MM.1S (cell line): ENCODE data around the gene TAGLN3.

ENCODE experiments used
- DNase-seq: peaks from one replicate; pipeline ENCODE4 v3.0.0-alpha.2; 2015
- H2AFZ ChIP-seq: fragments of 300-600 bp; sonication (generic); 2 replicates; pipeline ENCODE4 v1.6.0; 2016; ENCODE audit warnings: antibody characterized with exemption, low read length
- H3F3A ChIP-seq: fragments of 300-600 bp; sonication (generic); 2 replicates; pipeline ENCODE4 v1.6.1; 2016; ENCODE audit warnings: mild to moderate bottlenecking, antibody characterized with exemption, low read length, moderate library complexity, mixed read lengths; ENCODE audit not compliant: insufficient read depth
- H3K27ac ChIP-seq: fragments of 300-600 bp; sonication (generic); 2 replicates; pipeline ENCODE4 v1.5.1; 2016; ENCODE audit warnings: mild to moderate bottlenecking, low read length
- H3K27me3 ChIP-seq: fragments of 300-600 bp; sonication (generic); replicated peaks from 2 replicates; pipeline ENCODE4 v1.6.0; 2016; ENCODE audit warnings: low read length; ENCODE audit not compliant: insufficient read depth
- H3K36me3 ChIP-seq: fragments of 300-600 bp; sonication (generic); replicated peaks from 2 replicates; pipeline ENCODE4 v1.6.1; 2016; ENCODE audit warnings: mild to moderate bottlenecking, low read length, mixed read lengths; ENCODE audit not compliant: insufficient read depth
- H3K4me1 ChIP-seq: fragments of 300-600 bp; sonication (generic); 2 replicates; pipeline ENCODE4 v1.6.1; 2016; ENCODE audit warnings: low read length, mixed read lengths
- H3K4me2 ChIP-seq: fragments of 300-600 bp; sonication (generic); 2 replicates; pipeline ENCODE4 v1.6.0; 2016; ENCODE audit warnings: low read depth, low read length
- H3K4me3 ChIP-seq: fragments of 300-600 bp; sonication (generic); 2 replicates; pipeline ENCODE4 v1.5.1; 2016; ENCODE audit warnings: low read length, mixed read lengths
- H3K79me2 ChIP-seq: fragments of 300-600 bp; sonication (generic); 2 replicates; pipeline ENCODE4 v1.6.1; 2016; ENCODE audit warnings: mixed run types, low read length, mixed read lengths
- H3K9ac ChIP-seq: fragments of 300-600 bp; sonication (generic); 2 replicates; pipeline ENCODE4 v1.6.1; 2016; ENCODE audit warnings: low read length, mixed read lengths
- H3K9me2 ChIP-seq: fragments of 300-600 bp; sonication (generic); replicated peaks from 2 replicates; pipeline ENCODE4 v1.6.1; 2016; ENCODE audit warnings: mild to moderate bottlenecking, low read length, mixed read lengths; ENCODE audit not compliant: insufficient read depth
- H3K9me3 ChIP-seq: fragments of 300-600 bp; sonication (generic); replicated peaks from 2 replicates; pipeline ENCODE4 v1.6.1; 2016; ENCODE audit warnings: mild to moderate bottlenecking, low read length, mixed read lengths; ENCODE audit not compliant: insufficient read depth
- H4K20me1 ChIP-seq: fragments of 300-600 bp; sonication (generic); 2 replicates; pipeline ENCODE4 v1.6.1; 2016; ENCODE audit warnings: mild to moderate bottlenecking, low read length, moderate library complexity, mixed read lengths; ENCODE audit not compliant: insufficient read depth
- EZH2 ChIP-seq: fragments of 300-600 bp; sonication (generic); optimal IDR thresholded peaks from 2 replicates; pipeline ENCODE3; 2017; ENCODE audit warnings: low read depth, mild to moderate bottlenecking, antibody characterized with exemption, low read length, mixed read lengths
- EZH2phosphoT487 ChIP-seq: fragments of 300-600 bp; sonication (generic); IDR thresholded peaks from 2 replicates; pipeline ENCODE4 v1.6.1; 2018; ENCODE audit warnings: antibody characterized with exemption, low read length
- TF ChIP-seq, protein P1 (sequence below): fragments of 300-600 bp; sonication (generic); IDR thresholded peaks from 2 replicates; pipeline ENCODE4 v1.5.1; 2016; ENCODE audit warnings: antibody characterized with exemption, low read length, mixed read lengths

Gene TAGLN3

DNA sequence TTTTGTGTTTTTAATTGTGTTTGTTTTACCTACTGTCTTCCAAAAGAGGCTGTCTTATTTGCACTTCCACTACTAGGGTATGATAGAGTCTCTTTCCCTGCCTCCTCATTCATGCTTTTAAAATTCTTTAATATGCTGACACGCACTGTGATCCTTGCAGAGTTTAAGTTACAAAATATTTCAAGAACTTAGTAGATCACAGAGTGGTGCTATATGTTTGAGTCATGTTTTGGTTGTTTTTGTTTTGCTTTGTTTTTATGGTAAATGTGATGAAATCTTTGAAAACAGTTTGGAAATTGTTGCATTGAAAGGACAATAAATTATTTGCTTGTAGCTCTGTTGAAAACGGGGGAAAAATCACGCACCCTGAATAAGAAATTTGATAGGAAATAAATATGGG is 25.8 kb upstream of the TAGLN3 start:
- no peaks in the 10 kb centered on the region for H3F3A ChIP-seq
- H3K4me2 ChIP-seq: no peak overlapping the region
- H3K79me2 ChIP-seq: no peaks in the 10 kb centered on the region
- H3K27ac ChIP-seq: no peak overlapping the region
- H3K36me3 ChIP-seq: no peaks in the 10 kb centered on the region
- TF ChIP-seq EZH2phosphoT487 (no peak), EZH2 (no peak)
- TF ChIP-seq, protein P1, sequence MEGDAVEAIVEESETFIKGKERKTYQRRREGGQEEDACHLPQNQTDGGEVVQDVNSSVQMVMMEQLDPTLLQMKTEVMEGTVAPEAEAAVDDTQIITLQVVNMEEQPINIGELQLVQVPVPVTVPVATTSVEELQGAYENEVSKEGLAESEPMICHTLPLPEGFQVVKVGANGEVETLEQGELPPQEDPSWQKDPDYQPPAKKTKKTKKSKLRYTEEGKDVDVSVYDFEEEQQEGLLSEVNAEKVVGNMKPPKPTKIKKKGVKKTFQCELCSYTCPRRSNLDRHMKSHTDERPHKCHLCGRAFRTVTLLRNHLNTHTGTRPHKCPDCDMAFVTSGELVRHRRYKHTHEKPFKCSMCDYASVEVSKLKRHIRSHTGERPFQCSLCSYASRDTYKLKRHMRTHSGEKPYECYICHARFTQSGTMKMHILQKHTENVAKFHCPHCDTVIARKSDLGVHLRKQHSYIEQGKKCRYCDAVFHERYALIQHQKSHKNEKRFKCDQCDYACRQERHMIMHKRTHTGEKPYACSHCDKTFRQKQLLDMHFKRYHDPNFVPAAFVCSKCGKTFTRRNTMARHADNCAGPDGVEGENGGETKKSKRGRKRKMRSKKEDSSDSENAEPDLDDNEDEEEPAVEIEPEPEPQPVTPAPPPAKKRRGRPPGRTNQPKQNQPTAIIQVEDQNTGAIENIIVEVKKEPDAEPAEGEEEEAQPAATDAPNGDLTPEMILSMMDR: no peak
- H4K20me1 ChIP-seq: no peaks in the 10 kb centered on the region
- H3K4me1 ChIP-seq: no peaks in the 10 kb centered on the region
- H2AFZ ChIP-seq: no peak overlapping the region
- no peak for DNase-seq
- H3K9ac ChIP-seq: no peak overlapping the region
- H3K9me2 ChIP-seq: no peaks in the 10 kb centered on the region
- H3K9me3 ChIP-seq: no peaks in the 10 kb centered on the region
- no peaks in the 10 kb centered on the region for H3K27me3 ChIP-seq
- H3K4me3 ChIP-seq: no peak overlapping the region

DNA sequence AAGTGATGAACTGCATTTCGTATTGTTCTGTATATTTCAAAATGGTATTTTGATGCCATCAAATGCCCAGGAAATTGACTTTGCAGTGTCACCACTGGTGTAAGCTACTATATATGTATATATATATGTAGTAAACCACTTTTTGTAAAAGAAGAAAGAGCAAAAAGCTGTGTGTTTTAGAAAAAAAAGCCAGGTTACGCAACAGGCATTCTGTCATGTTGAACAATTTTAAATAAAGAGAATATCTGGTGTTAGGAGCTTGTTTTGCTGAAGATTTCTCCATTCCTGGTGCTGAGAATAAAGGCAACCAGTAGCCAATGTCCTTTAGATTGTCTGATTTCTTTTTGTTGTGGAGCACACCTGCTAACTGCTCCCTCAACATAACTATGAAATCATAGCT is 23.6 kb upstream of the TAGLN3 start:
- Histone ChIP-seq H3K36me3 (no peaks in the 10 kb centered on the region), H3K4me3 (no peak overlapping the region), H3K4me2 (no peak overlapping the region), H3K9me2 (no peaks in the 10 kb centered on the region), H4K20me1 (no peaks in the 10 kb centered on the region), H3F3A (peaks cover 10% of the 10 kb centered on the region; the same call in 1 of the 2 replicates), H3K9me3 (no peaks in the 10 kb centered on the region), H2AFZ (no peak overlapping the region), H3K27ac (no peak overlapping the region), H3K4me1 (peaks cover 3% of the 10 kb centered on the region; the same call in 1 of the 2 replicates), H3K9ac (no peak overlapping the region), H3K79me2 (peaks cover 4% of the 10 kb centered on the region), H3K27me3 (no peaks in the 10 kb centered on the region)
- TF ChIP-seq, protein P1: no peak
- TF ChIP-seq EZH2phosphoT487: no peak
- TF ChIP-seq EZH2: no peak
- DNase-seq: no peak

DNA sequence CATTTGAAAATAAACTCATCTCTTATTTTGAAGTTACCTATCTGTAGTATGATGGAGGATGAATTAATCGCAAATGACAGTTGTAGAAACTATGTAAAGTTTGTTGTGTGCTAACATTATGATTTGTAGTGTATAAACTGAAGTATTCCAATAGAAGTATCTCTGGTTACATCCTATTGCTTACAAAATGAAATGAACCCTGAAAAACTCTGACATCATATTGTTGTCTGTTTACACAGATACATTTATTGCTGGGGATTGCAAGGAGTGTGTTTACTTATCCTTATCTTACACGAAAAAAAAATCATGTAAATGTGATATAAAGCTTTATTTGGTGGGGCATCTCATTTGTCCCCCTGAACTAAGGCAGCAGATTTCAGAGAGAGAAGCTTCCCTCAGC is 22.5 kb upstream of the TAGLN3 start:
- DNase-seq: no peak
- no peak overlapping the region for H2AFZ ChIP-seq
- H4K20me1 ChIP-seq: no peaks in the 10 kb centered on the region
- peaks cover 6% of the 10 kb centered on the region; the same call in 1 of the 2 replicates for H3K4me1 ChIP-seq
- H3K79me2 ChIP-seq: peaks cover 16% of the 10 kb centered on the region
- peaks cover 10% of the 10 kb centered on the region; the same call in 1 of the 2 replicates for H3F3A ChIP-seq
- no peaks in the 10 kb centered on the region for H3K27me3 ChIP-seq
- no peaks in the 10 kb centered on the region for H3K36me3 ChIP-seq
- no peak overlapping the region for H3K9ac ChIP-seq
- no peak overlapping the region for H3K27ac ChIP-seq
- H3K9me2 ChIP-seq: no peaks in the 10 kb centered on the region
- H3K9me3 ChIP-seq: no peaks in the 10 kb centered on the region
- no peak overlapping the region for H3K4me3 ChIP-seq
- no peak overlapping the region for H3K4me2 ChIP-seq
- TF ChIP-seq EZH2 (no peak), EZH2phosphoT487 (no peak)
- TF ChIP-seq, protein P1: no peak
